Measurements from ENCODE around the gene CLIP1.
A peak's percentile ranks its signal among the peaks of the same experiment; 100 is the strongest.

CLIP1 gene

DNA sequence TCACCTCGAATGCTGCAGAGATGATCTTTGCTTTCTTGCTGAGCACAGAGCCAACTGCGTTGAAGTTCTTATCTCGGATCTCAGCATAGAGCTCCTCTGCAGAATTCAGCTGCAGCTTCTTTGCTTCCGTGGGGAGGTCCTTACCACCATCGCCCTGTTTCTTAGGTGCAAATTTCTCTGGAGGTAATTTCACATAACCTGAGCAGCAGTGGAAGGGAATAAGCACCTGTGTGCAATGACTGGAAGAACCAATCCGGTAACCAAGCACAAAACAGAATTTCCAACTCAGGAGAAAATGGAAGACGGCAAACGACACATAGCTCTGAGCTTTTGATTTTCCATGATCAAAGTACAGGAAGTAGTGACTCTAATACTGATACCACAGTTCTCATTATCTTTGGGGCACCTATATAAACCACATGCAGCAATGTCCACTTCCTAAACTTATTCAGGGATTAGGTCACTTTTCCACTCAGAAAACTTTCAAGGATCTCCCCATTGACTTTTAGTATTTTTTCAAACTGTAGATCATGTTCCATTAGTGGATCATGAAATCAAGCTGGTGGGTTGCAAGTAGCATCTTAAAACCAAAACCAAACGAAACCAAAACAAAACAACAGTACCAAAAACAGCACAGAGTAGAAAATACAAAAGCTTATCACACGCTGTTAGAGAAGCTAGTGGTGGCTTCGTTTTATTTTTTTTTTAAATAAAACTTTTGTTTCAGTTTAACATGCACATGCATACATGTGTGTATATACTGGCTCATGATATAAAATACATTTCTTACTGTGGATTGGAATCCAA is 177.7 kb downstream of the CLIP1 start:
- DNase-seq = no peak

DNA sequence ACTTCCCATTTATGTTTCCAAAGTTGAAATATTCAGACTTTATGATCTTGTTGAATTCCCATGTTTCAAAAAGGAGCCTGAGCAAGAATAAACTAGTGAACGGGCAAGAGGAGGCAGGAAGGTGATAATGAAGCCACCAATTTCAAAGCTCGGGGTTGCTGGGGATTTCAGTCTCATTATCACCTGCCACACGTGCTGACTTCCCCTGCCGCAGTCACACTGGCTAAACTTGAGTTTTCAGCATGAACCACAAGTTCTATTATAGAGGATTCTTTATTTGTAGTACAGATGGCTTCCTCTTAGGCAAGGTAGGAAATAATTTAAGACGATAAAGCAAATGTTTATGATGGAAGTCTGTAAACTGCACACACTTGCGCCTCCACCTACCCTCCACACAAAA is 178.5 kb downstream of the CLIP1 start:
- DNase-seq = peak; percentile 19

DNA sequence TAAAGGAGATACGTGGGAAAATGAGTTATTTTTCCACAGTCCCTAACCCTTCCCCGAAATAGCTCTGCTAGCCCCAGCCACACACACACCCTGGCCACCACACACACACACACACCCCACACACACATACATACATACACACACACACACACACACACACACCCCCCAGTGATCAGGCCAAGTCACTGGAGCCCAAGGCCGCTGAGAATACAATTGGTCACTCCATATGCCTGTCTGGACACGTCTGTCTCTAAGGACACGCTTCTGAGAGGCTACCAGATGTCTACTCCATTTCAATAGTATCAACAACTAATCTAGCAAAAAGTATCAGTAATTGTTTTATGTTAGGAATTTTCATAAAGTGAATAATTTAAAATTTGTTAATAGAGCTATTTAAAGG is 183.6 kb downstream of the CLIP1 start:
- no peak for DNase-seq

DNA sequence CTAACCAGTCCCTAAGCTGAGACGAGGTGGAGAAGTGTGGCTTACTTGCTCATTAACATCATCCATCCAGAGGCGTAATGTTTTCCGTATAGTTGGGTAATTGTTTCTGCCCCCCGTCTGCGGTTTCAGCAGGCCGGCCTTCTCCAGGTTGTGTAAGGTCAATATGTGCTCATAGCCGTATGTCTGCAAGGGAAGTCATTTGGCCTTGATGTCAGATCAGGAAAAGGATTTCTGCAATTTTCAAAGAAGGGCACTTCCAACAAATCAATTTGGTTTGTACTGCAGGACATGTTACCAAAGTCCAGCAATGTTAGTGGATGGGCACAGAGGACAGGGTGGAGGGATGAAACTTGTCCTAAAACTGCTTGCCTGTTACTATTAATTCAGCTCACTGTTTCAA is 186.7 kb downstream of the CLIP1 start:
- no peak for DNase-seq

DNA sequence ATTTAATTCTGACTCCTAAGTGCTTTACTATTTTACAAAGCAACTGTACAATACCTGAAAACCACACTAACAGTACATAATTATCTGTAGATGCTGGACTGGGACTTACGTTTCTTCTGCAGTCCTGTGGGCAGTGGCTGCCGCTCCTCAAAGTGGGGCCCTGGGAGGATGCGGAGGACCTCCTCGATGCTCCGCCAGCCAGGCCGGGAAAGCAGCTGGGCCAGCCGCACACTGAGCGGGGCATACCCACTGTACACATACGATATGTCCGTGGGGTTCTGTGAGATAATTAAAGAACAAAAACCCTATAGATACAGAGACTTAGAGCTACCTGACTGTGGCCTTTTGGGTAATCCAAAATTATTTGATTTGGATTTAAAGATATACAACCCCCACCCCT is 189.8 kb downstream of the CLIP1 start:
- DNase-seq = no peak

DNA sequence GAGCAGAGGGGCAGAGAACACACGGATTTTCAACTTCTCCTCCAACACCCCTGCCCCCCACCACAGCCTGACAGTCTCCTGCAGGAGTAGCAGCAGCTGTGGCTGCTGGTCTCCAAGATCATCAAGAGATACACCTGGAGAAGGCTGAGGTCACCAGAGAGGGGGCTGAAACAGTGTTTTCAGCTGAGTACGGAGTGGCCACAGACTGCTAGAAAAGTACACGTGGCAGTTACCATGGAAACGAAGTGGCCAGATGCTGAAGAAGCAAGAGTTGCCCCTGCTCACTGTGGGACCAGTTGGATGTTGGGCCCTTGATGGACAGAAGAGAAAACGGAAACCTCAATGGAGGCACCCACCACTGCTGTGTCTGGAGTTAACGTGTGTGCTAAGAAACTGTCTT is 191.7 kb downstream of the CLIP1 start:
- DNase-seq = no peak

DNA sequence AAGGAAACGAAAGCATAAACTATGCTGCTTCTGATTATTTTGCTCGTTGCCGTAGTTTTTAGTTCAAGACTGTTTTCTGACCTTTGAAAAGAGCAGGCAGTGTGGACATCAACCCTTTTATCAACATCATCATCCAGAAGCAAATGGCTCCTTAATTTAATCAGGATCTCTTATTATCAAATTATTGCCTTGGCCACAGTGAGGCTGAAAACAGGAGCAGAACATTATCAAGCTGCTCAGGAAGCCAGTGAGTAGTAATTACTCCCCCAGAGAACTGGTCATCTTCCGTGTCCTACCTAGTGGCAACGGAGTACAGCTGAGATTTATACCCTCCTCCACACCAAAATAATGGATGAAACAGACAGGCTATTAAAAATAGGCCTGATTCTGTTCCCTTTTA is 194.4 kb downstream of the CLIP1 start:
- DNase-seq = no peak

DNA sequence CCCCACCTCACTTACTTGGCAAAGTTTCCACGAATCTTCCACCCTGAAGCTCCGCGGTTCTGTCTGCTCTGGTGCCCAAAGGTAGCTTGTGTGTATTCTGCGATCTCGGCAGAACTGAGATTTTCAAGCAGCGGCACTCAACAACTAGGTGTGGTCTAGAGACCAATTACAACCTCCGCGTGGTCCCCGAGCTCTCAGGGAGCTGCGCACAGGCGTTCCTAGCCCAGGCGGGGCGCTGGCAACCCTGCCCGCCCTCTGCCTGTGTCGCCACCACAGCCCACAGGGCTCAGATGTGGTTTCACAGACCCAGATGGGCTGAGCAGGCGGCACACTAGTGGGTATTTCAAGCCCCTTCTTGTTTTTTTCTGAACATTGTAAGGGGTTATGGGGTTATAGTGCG is 195.1 kb downstream of the CLIP1 start:
- peak; percentile 5 for DNase-seq

DNA sequence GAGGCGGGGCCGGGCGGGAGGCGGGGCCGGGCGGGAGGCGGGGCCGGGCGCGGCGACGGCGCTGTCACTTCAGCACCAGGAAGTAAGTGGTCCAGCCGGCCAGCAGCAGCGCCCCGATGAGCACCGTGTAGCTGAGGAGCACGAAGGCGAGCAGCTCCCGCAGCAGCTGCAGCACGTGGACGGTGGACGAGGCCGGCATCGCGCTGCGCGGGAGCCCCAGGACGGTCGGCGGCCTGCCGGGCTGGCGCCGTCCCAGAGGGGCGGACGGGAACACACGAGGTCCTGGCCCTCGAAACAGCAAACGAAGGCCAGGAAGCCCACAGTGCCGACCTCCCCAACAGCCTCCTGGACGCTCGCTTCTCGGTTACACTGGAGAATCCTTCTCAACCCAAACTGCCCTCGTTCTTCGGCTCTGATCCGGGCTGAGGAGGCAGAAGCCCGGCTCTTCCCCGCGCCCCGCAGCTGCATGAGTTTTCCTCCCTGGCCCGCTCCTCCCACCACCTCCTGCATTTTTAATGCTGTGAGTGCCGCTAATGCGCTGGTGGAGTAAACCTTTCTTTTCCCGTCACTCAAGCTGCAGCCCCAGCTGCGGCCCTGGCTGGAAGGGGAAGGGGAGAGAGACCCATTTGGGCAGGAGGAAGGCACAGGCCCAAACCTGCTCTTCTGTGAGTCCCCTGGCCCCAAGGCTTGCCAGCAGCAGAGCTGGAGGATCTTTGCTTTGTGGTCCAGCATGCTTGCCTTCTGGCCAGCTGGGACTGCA is 195.9 kb downstream of the CLIP1 start:
- no peak for DNase-seq

DNA sequence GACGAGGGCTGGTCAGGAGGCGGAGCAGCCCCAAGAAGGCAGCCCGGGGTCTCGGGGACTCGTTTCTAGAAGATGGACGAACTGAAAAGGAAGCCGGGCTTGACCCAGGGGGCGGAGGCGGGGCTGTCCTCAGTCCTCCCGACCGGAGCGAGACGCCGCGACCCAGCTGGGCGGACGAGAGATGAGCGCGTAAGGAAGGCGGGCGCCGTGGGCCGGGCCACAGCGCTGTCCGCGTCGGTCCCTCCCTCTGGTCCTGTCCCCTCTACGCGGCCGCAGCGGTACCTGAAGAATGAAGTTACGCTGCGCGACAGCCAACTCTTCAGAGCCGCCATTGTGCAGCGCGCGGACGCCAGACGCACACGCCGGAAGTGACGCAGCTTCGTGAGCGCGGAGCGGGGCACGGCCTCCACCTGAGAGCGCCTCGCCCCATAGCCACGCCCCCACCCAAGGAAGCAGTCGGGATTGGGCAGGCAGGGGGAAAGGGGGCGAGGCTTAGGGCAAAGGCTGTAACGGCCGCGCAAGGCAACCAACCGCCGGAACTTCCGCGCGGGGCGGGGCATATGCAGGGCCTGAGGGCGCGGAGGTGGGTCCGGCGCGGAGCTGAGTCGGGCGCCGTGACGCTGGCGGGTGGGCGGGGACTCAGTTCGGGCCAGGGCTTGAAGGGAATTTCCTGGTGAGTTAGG is 196.6 kb downstream of the CLIP1 start, which contains the start of gene DIABLO:
TSS of gene DIABLO (minus strand) at position 370 of the 683 bp plus-strand sequence. CDS start at position 332, 38 bp downstream.
- peak; percentile 100 for DNase-seq
